Fibroblast of pulmonary artery (primary cell): ENCODE measurements around the gene THBD.

Source experiments
- DNase-seq: peaks from one replicate; pipeline ENCODE4 v3.0.0-alpha.2; 2010; ENCODE audit warnings: low read depth
- H3K4me3 ChIP-seq: replicated peaks from 2 replicates; pipeline ENCODE4 v1.5.1; 2011; ENCODE audit warnings: low read depth, mild to moderate bottlenecking, control low read depth, low read length, moderate library complexity
- TF ChIP-seq, protein P1 (sequence below): IDR thresholded peaks from 2 replicates; pipeline ENCODE4 v1.5.1; 2011; ENCODE audit warnings: mild to moderate bottlenecking, control low read depth, low read length, inconsistent platforms; ENCODE audit errors: missing control alignments

Gene THBD

DNA sequence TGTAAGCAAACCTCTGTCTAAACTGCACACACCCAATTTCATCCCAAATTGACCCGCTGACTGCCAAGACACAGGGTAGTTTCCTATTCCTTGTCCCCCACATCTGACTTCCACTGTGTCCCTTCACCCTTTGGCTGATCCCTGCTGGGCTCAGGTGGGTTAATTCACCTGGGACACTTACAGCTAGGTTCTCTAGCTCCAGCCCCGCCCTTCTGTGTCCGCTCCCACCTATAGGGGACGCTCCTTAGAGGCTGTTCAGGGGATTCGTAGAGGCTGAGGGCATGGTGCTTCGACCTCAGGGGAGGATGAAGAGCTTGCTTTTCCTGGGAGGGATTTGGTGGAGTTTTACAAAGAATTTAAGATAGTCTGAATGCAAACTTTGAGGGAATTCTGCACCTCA is 40.7 kb upstream of the THBD start:
- no peak overlapping the region for H3K4me3 ChIP-seq
- TF ChIP-seq, protein P1, sequence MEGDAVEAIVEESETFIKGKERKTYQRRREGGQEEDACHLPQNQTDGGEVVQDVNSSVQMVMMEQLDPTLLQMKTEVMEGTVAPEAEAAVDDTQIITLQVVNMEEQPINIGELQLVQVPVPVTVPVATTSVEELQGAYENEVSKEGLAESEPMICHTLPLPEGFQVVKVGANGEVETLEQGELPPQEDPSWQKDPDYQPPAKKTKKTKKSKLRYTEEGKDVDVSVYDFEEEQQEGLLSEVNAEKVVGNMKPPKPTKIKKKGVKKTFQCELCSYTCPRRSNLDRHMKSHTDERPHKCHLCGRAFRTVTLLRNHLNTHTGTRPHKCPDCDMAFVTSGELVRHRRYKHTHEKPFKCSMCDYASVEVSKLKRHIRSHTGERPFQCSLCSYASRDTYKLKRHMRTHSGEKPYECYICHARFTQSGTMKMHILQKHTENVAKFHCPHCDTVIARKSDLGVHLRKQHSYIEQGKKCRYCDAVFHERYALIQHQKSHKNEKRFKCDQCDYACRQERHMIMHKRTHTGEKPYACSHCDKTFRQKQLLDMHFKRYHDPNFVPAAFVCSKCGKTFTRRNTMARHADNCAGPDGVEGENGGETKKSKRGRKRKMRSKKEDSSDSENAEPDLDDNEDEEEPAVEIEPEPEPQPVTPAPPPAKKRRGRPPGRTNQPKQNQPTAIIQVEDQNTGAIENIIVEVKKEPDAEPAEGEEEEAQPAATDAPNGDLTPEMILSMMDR: no peak
- no peak for DNase-seq

DNA sequence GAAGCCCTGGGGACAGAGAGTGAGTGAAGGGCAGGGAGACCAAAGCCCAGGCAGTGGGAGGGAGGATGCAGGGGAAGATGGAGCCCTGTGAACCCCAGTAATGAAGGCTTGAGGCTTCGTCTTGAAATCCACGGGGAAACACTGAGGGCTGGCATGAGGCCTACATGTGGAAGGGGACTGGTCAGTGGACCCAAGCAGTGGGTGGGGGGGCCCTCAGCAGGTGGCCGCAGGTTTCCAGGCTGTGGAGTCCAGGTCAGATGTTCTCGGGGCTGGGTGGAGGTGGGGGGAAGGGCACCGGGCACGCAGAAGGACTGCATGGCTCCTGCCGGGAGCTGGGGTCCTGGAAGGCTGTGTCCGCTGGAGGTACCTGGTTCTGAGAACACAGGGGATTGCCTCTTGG is 39.4 kb upstream of the THBD start:
- TF ChIP-seq, protein P1: no peak
- no peak overlapping the region for H3K4me3 ChIP-seq
- no peak for DNase-seq

DNA sequence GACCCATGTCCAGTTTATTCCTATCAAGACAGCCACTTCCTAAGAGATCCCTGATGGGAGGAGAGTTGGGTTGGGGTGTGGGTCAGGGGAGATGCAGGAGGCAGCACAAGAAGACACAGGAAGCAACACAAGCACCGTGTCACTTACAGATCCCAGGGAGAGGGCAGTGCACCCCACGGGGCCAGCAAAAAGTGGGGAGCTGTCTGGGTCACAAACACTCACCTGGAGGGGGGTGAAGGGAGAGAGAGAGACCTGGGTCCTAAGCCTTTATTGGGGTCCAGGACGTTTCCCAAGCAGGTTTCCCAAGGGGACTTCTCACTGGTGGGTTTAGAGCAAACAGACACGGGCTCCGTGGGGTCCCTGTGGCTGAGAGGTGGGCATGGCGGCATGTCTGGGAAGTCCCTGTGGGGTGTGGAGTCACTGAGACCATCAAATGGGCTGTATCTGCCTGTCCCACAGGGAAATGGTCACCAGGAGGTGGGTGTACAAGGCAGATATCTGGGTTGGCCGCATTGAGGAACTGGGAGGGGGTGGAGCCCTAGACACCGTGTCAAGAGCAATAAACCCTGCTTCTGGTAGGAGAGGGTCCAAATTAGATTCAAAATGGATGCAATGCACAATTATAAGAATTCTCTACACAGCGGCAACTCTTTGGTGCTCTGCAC is 38.2 kb upstream of the THBD start:
- H3K4me3 ChIP-seq: no peak overlapping the region
- no peak for DNase-seq
- TF ChIP-seq, protein P1: no peak

DNA sequence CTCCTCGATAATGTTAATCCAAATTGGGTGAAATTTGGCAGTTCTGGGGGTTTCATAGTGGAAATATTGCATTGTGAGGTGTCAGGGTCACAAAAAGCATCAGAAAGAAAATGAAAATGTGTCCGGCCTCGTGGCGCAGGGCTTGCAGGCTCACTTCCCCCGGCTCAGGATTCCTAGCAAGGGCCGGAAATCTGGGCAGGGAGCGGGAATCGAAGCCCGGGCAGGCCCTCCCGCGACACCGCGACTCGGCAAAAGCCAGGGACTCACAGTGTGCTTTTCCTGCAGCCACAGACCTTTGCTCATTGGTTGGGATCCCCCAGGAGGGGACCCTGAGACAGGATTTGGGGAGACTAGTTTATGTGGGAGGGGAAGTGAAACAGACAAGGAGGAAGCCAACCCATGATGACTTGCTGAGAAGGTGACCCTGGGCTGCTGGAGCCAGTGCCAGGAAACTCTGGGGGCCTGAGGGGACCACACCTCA is 37.5 kb upstream of the THBD start:
- no peak overlapping the region for H3K4me3 ChIP-seq
- DNase-seq: no peak
- TF ChIP-seq, protein P1: no peak

DNA sequence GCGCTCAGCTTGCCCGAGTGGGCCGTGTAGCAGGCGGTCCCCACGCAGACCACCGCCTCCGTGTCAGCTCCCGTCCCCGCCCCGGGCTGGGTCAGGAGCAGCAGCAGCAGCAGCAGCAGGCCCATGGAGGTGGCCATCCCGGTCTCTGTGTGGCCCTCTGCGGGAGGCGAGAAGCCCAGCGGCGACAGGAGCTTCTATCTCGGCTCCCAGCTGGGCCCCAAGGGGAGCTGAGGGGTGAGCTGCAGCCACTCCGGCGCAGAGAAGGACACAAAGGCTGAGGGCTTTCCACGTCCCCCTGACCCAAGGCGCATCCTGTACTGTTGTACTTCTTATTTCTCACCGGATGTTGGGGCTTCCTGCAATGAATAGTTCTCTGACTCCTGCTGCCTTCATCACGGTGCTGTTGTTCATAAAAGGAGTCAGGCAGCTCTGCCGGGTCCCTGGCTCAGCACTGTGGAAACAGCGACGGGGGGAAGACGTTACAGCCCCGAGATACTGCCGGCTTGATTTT is 36.6 kb upstream of the THBD start, which contains the start of gene CD93:
TSS of gene CD93 (minus strand) at position 269 of the 511 bp plus-strand sequence. CDS start at position 137, 132 bp downstream.
- DNase-seq: peak; percentile 70
- TF ChIP-seq, protein P1: no peak
- no peak within 1 kb of the TSS for H3K4me3 ChIP-seq

DNA sequence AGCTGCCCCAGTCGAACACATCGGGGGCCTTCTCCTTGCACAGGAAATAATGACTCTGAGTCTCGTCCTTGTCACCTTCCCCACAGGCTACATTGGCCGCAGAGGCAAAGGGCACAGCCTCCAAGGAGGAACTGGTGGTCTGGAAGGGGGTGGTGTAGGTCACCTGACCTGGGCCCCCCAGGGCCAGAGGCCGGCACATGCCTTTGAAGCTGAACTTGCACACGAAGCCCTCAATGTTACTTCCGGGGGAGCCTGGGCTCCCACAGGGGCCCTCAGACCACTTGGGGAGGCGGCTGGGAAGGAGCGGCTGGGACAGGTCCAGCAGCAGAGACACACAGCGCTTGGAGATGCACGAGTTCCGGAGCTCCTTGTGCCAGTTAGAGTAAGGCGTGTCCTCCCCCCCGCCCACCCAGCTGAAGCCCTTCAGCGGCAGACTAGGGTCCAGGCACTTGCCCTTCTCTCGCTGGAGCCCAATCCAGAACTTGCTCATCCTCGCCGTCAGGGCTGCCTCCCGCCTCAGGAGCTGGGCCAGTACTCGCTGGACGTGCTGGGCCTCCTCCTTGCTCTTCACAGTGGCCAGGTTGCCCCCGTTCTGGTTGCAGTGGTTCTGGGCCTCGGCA is 36.1 kb upstream of the THBD start:
- no peak overlapping the region for H3K4me3 ChIP-seq
- no peak for DNase-seq
- TF ChIP-seq, protein P1: no peak
